ENCODE results near the gene TNFRSF21. TPM values are rescaled to one million over a fixed set of nuclear protein-coding genes. Genes with fewer than 3 reads are reported as not detected.

The TNFRSF21 gene
- total and polyA plus RNA-seq, 9 of the 15 experiments (the other 6 are each of a cell fraction or from before 2014, with no cell fraction given), result 0.63 to 5.7 (median 2.2) TPM

DNA sequence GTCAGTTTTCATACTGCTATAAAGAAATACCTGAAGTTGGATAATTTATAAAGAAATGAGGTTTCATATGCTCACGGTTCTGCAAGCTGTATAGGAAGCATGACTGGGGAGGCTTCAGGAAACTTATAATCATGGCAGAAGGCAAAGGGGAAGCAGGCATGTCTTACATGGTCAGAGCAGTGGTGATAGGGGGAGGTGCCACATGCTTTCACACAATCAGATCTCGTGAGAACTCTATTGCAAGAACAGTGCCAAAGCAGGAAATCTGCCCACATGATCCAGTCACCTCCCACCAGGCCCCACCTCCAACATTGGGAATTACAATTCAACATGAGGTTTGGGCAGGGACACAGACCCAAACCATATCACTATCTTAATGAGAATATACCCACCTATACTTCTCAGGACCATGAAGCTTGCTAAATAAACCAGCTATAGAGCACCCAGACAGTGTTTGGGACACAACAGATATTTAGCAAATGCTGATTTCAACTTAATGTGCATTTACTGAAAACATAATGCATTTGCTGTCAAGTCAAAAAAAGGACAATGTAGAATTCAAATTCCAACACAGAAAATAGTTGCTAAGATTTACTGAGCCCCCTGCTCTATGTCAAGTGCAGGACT, 63.8 kb downstream of the TNFRSF21 start (continued):
- TF ChIP-seq, protein P1, sequence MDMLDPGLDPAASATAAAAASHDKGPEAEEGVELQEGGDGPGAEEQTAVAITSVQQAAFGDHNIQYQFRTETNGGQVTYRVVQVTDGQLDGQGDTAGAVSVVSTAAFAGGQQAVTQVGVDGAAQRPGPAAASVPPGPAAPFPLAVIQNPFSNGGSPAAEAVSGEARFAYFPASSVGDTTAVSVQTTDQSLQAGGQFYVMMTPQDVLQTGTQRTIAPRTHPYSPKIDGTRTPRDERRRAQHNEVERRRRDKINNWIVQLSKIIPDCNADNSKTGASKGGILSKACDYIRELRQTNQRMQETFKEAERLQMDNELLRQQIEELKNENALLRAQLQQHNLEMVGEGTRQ (CRISPR knock-in tag; IDR thresholded peaks at IDR 0.05), result peak; percentile 25; the same call in 1 of the 2 replicates
- TF ChIP-seq, protein P2, sequence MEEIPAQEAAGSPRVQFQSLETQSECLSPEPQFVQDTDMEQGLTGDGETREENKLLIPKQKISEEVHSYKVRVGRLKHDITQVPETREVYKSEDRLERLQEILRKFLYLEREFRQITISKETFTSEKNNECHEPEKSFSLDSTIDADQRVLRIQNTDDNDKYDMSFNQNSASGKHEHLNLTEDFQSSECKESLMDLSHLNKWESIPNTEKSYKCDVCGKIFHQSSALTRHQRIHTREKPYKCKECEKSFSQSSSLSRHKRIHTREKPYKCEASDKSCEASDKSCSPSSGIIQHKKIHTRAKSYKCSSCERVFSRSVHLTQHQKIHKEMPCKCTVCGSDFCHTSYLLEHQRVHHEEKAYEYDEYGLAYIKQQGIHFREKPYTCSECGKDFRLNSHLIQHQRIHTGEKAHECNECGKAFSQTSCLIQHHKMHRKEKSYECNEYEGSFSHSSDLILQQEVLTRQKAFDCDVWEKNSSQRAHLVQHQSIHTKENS (CRISPR knock-in tag; IDR thresholded peaks at IDR 0.05), result no peak
- TF ChIP-seq ZNF23 (CRISPR knock-in tag; IDR thresholded peaks at IDR 0.05), result no peak
- 0 out of 2 replicates have a peak, but pooled peaks have one; percentile 20 for TF ChIP-seq DMBX1 (CRISPR knock-in tag; IDR thresholded peaks at IDR 0.05; ENCODE audit: borderline replicate concordance)
- no peak for TF ChIP-seq PTTG1 (tag; IDR thresholded peaks at IDR 0.05; ENCODE audit: low read depth)
- no peak for TF ChIP-seq MBD2 (IDR thresholded peaks at IDR 0.05; ENCODE audit: borderline replicate concordance, low read depth)
- 0 out of 2 replicates have a peak, but pooled peaks have one; percentile 18 for TF ChIP-seq MEF2D (tag; conservative IDR thresholded peaks at IDR 0.05; ENCODE audit: low read depth)
- TF ChIP-seq KDM1A (IDR thresholded peaks at IDR 0.05), result no peak
- no peak for TF ChIP-seq NR2C1 (IDR thresholded peaks at IDR 0.05)
- TF ChIP-seq NR2C1 (tag; IDR thresholded peaks at IDR 0.05), result no peak
- TF ChIP-seq, protein P3, sequence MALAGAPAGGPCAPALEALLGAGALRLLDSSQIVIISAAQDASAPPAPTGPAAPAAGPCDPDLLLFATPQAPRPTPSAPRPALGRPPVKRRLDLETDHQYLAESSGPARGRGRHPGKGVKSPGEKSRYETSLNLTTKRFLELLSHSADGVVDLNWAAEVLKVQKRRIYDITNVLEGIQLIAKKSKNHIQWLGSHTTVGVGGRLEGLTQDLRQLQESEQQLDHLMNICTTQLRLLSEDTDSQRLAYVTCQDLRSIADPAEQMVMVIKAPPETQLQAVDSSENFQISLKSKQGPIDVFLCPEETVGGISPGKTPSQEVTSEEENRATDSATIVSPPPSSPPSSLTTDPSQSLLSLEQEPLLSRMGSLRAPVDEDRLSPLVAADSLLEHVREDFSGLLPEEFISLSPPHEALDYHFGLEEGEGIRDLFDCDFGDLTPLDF (CRISPR knock-in tag; IDR thresholded peaks at IDR 0.05), result no peak
- peak; percentile 17; the same call in 1 of the 2 replicates for TF ChIP-seq TAF7 (tag; IDR thresholded peaks at IDR 0.05)
- peak; percentile 53; the same call in 1 of the 2 replicates for TF ChIP-seq ZNF584 (CRISPR knock-in tag; IDR thresholded peaks at IDR 0.05; ENCODE audit: low read depth)
- TF ChIP-seq ELF1 (tag; IDR thresholded peaks at IDR 0.05), result 0 out of 2 replicates have a peak, but pooled peaks have one; percentile 21
- TF ChIP-seq, protein P4, sequence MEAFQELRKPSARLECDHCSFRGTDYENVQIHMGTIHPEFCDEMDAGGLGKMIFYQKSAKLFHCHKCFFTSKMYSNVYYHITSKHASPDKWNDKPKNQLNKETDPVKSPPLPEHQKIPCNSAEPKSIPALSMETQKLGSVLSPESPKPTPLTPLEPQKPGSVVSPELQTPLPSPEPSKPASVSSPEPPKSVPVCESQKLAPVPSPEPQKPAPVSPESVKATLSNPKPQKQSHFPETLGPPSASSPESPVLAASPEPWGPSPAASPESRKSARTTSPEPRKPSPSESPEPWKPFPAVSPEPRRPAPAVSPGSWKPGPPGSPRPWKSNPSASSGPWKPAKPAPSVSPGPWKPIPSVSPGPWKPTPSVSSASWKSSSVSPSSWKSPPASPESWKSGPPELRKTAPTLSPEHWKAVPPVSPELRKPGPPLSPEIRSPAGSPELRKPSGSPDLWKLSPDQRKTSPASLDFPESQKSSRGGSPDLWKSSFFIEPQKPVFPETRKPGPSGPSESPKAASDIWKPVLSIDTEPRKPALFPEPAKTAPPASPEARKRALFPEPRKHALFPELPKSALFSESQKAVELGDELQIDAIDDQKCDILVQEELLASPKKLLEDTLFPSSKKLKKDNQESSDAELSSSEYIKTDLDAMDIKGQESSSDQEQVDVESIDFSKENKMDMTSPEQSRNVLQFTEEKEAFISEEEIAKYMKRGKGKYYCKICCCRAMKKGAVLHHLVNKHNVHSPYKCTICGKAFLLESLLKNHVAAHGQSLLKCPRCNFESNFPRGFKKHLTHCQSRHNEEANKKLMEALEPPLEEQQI (IDR thresholded peaks at IDR 0.05), result 0 out of 2 replicates have a peak, but pooled peaks have one; percentile 50
- peak; percentile 84 for TF ChIP-seq CHD2 (IDR thresholded peaks at IDR 0.05; ENCODE audit: low read depth, low read length)
- TF ChIP-seq ATF1 (CRISPR knock-in tag; IDR thresholded peaks at IDR 0.05), result no peak
- 0 out of 2 replicates have a peak, but pooled peaks have one; percentile 12 for TF ChIP-seq ATF1 (tag; IDR thresholded peaks at IDR 0.05)
- no peak for TF ChIP-seq JUND (IDR thresholded peaks at IDR 0.05; ENCODE audit: borderline replicate concordance, low read depth, low read length)
- TF ChIP-seq JUND (tag; IDR thresholded peaks at IDR 0.05; ENCODE audit: borderline replicate concordance, low read depth, low read length), result 0 out of 3 replicates have a peak, but pooled peaks have one; percentile 23
- TF ChIP-seq ZNF431 (CRISPR knock-in tag; IDR thresholded peaks at IDR 0.05), result peak; percentile 60; the same call in 1 of the 2 replicates
- TF ChIP-seq ZNF551 (CRISPR knock-in tag; IDR thresholded peaks at IDR 0.05), result no peak
- no peak for TF ChIP-seq PTRF (tag; IDR thresholded peaks at IDR 0.05)
- peak; percentile 96 for TF ChIP-seq ZNF766 (CRISPR knock-in tag; conservative IDR thresholded peaks at IDR 0.05)
